ENCODE results near the gene TLE4.
"Not testable (repeated sequence)": the region's sequence is repeated elsewhere in the genome, so short reads cannot be mapped to it uniquely, and the experiment has no call there.

Gene TLE4

GRCh38 chr9:79637177-79637925, 65.6 kb downstream of the TLE4 start:
- no peak for DNase-seq (ENCODE audit: low read depth in 2 of 2)

- no peak for DNase-seq (ENCODE audit: low read depth in 2 of 2)
Observed at GRCh38 chr9:79638806-79639205, 67.0 kb downstream of the TLE4 start.

GRCh38 chr9:79639354-79639753, 67.6 kb downstream of the TLE4 start:
- DNase-seq (ENCODE audit: low read depth in 2 of 2), result no peak

- DNase-seq (ENCODE audit: low read depth in 2 of 2), result not testable (repeated sequence)
Observed at GRCh38 chr9:79640067-79640466, 68.3 kb downstream of the TLE4 start.

GRCh38 chr9:79641070-79641469, 69.3 kb downstream of the TLE4 start:
- DNase-seq (ENCODE audit: low read depth in 2 of 2), result no peak

- no peak for DNase-seq (ENCODE audit: low read depth in 2 of 2)
Observed at GRCh38 chr9:79642671-79643070, 70.9 kb downstream of the TLE4 start.

GRCh38 chr9:79644048-79644447, 72.3 kb downstream of the TLE4 start:
- DNase-seq (ENCODE audit: low read depth in 2 of 2), result no peak

- no peak for DNase-seq (ENCODE audit: low read depth in 2 of 2)
Observed at GRCh38 chr9:79644601-79645000, 72.8 kb downstream of the TLE4 start.

GRCh38 chr9:79645110-79645509, 73.3 kb downstream of the TLE4 start:
- DNase-seq (ENCODE audit: low read depth in 2 of 2), result no peak

- no peak for DNase-seq (ENCODE audit: low read depth in 2 of 2)
Observed at GRCh38 chr9:79646096-79646495, 74.3 kb downstream of the TLE4 start.

GRCh38 chr9:79651251-79651795, 79.6 kb downstream of the TLE4 start:
- no peak for DNase-seq (ENCODE audit: low read depth in 2 of 2)

GRCh38 chr9:79652598-79652997, 80.8 kb downstream of the TLE4 start:
- DNase-seq (ENCODE audit: low read depth in 2 of 2), result no peak

- not testable (repeated sequence) for DNase-seq (ENCODE audit: low read depth in 2 of 2)
Observed at GRCh38 chr9:79654591-79655382, 83.0 kb downstream of the TLE4 start.

GRCh38 chr9:79655551-79655950, 83.8 kb downstream of the TLE4 start:
- DNase-seq (ENCODE audit: low read depth in 2 of 2), result no peak

GRCh38 chr9:79656169-79656568, 84.4 kb downstream of the TLE4 start:
- no peak for DNase-seq (ENCODE audit: low read depth in 2 of 2)

- no peak for DNase-seq (ENCODE audit: low read depth in 2 of 2)
Observed at GRCh38 chr9:79657891-79658290, 86.1 kb downstream of the TLE4 start.

GRCh38 chr9:79658926-79659325, 87.2 kb downstream of the TLE4 start:
- DNase-seq (ENCODE audit: low read depth in 2 of 2), result no peak

- no peak for DNase-seq (ENCODE audit: low read depth in 2 of 2)
Observed at GRCh38 chr9:79660615-79661014, 88.8 kb downstream of the TLE4 start.

GRCh38 chr9:79661279-79661678, 89.5 kb downstream of the TLE4 start:
- no peak for DNase-seq (ENCODE audit: low read depth in 2 of 2)

GRCh38 chr9:79661886-79662536, 90.2 kb downstream of the TLE4 start:
- DNase-seq (ENCODE audit: low read depth in 2 of 2), result no peak

- DNase-seq (ENCODE audit: low read depth in 2 of 2), result no peak
Observed at GRCh38 chr9:79662537-79662956, 90.8 kb downstream of the TLE4 start.

- no peak for DNase-seq (ENCODE audit: low read depth in 2 of 2)
Observed at GRCh38 chr9:79663300-79663699, 91.5 kb downstream of the TLE4 start.
